ENCODE results near the gene PTGDS. TPM values are rescaled to one million over a fixed set of nuclear protein-coding genes. Genes with fewer than 3 reads are reported as not detected.

The PTGDS gene
- total and polyA plus RNA-seq, 9 of the 15 experiments (the other 6 are each of a cell fraction or from before 2014, with no cell fraction given): 0.46 to 7.1 (median 2.0) TPM

DNA sequence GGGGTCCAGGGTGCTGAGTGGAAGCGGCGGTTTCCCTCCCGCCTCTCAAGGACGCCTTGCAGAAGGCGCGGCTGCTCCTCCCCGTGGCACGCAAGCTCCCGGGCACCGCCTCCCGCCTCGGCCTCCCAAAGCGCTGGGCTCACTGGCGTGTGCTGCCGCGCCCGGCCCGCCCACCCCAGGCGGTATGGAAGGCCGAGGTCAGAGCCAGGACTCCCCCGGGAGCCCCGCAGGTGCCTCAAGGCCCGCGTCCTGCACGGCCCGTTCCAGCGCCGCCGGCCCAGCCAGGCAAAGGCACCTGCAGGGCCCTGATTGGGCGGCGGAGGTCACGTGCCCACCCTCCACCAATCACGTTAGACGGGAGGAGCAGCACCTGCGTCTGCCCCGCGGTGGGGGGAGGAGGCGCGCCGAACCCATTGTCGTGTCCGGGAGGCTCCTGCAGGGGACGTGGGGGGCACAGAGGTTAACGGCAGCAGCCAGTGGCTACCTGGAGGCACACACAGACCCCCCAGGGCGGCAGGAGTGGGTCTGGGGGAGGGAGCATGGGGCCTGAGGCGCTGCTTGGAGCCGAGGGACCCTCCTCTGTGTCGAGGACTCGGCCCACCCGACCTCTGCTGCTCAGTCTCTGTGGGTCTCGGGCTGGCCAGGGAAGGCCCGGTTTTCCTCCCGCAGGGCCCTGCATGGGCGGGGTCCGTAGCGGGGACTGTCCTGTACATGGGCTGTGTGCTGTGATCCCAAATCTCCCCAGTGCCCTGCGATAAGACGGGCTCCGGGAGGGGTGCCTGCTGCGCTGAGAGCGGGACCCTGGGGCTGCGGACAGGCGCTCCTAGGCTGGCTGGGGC, 27.3 kb upstream of the PTGDS start (continued):
- TF ChIP-seq, protein P1, sequence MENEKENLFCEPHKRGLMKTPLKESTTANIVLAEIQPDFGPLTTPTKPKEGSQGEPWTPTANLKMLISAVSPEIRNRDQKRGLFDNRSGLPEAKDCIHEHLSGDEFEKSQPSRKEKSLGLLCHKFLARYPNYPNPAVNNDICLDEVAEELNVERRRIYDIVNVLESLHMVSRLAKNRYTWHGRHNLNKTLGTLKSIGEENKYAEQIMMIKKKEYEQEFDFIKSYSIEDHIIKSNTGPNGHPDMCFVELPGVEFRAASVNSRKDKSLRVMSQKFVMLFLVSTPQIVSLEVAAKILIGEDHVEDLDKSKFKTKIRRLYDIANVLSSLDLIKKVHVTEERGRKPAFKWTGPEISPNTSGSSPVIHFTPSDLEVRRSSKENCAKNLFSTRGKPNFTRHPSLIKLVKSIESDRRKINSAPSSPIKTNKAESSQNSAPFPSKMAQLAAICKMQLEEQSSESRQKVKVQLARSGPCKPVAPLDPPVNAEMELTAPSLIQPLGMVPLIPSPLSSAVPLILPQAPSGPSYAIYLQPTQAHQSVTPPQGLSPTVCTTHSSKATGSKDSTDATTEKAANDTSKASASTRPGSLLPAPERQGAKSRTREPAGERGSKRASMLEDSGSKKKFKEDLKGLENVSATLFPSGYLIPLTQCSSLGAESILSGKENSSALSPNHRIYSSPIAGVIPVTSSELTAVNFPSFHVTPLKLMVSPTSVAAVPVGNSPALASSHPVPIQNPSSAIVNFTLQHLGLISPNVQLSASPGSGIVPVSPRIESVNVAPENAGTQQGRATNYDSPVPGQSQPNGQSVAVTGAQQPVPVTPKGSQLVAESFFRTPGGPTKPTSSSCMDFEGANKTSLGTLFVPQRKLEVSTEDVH (IDR thresholded peaks at IDR 0.05; ENCODE audit: low read depth, partially characterized antibody): no peak
- TF ChIP-seq PTRF (tag; IDR thresholded peaks at IDR 0.05): no peak
- TF ChIP-seq, protein P2, sequence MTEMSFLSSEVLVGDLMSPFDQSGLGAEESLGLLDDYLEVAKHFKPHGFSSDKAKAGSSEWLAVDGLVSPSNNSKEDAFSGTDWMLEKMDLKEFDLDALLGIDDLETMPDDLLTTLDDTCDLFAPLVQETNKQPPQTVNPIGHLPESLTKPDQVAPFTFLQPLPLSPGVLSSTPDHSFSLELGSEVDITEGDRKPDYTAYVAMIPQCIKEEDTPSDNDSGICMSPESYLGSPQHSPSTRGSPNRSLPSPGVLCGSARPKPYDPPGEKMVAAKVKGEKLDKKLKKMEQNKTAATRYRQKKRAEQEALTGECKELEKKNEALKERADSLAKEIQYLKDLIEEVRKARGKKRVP (CRISPR knock-in tag; IDR thresholded peaks at IDR 0.05): no peak
- TF ChIP-seq, protein P3, sequence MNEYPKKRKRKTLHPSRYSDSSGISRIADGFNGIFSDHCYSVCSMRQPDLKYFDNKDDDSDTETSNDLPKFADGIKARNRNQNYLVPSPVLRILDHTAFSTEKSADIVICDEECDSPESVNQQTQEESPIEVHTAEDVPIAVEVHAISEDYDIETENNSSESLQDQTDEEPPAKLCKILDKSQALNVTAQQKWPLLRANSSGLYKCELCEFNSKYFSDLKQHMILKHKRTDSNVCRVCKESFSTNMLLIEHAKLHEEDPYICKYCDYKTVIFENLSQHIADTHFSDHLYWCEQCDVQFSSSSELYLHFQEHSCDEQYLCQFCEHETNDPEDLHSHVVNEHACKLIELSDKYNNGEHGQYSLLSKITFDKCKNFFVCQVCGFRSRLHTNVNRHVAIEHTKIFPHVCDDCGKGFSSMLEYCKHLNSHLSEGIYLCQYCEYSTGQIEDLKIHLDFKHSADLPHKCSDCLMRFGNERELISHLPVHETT (CRISPR knock-in tag; conservative IDR thresholded peaks at IDR 0.05 in 1 of 2, IDR thresholded peaks at IDR 0.05 in 1 of 2): no peak
- TF ChIP-seq ZBTB43 (CRISPR knock-in tag; IDR thresholded peaks at IDR 0.05): no peak
- TF ChIP-seq, protein P4, sequence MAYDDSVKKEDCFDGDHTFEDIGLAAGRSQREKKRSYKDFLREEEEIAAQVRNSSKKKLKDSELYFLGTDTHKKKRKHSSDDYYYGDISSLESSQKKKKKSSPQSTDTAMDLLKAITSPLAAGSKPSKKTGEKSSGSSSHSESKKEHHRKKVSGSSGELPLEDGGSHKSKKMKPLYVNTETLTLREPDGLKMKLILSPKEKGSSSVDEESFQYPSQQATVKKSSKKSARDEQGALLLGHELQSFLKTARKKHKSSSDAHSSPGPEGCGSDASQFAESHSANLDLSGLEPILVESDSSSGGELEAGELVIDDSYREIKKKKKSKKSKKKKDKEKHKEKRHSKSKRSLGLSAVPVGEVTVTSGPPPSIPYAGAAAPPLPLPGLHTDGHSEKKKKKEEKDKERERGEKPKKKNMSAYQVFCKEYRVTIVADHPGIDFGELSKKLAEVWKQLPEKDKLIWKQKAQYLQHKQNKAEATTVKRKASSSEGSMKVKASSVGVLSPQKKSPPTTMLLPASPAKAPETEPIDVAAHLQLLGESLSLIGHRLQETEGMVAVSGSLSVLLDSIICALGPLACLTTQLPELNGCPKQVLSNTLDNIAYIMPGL (CRISPR knock-in tag; IDR thresholded peaks at IDR 0.05): no peak
- no peak for TF ChIP-seq ZFPM2 (CRISPR knock-in tag; IDR thresholded peaks at IDR 0.05)
- no peak for TF ChIP-seq SMARCB1 (IDR thresholded peaks at IDR 0.05; ENCODE audit: insufficient read length, low read depth)
- TF ChIP-seq KDM1A (IDR thresholded peaks at IDR 0.05): no peak
- no peak; a peak in 1 of 4 replicates for TF ChIP-seq SRF (CRISPR knock-in tag; IDR thresholded peaks at IDR 0.05)
- TF ChIP-seq SMAD4 (CRISPR knock-in tag; conservative IDR thresholded peaks at IDR 0.05): peak; percentile 62; the same call in 1 of the 2 replicates
- TF ChIP-seq ZNF165 (CRISPR knock-in tag; IDR thresholded peaks at IDR 0.05; ENCODE audit: borderline replicate concordance): no peak
- 0 out of 2 replicates have a peak, but pooled peaks have one; percentile 5 for TF ChIP-seq TCF3 (CRISPR knock-in tag; IDR thresholded peaks at IDR 0.05)
- peak; percentile 31 to 72 for TF ChIP-seq E2F6 (IDR thresholded peaks at IDR 0.05; ENCODE audit: borderline replicate concordance in 1 of 2, extremely low read depth in 1 of 2, insufficient read depth in 1 of 2, insufficient read length in 1 of 2, low read depth in 1 of 2, low read length in 1 of 2, poor library complexity in 1 of 2, severe bottlenecking in 1 of 2)
- no peak for TF ChIP-seq ZNF143 (CRISPR knock-in tag; IDR thresholded peaks at IDR 0.05)
